ENCODE results near the gene CDC34.
"Not testable (repeated sequence)": the region's sequence is repeated elsewhere in the genome, so short reads cannot be mapped to it uniquely, and the experiment has no call there.

CDC34 gene

GRCh38 chr19:574658-575526, 43.3 kb downstream of the CDC34 start:
- DNase-seq: peak in 1 of 4 experiments; percentile 20

GRCh38 chr19:575527-576506, 44.3 kb downstream of the CDC34 start:
- DNase-seq: no peak

- no peak for DNase-seq
Observed at GRCh38 chr19:576768-577438, 45.3 kb downstream of the CDC34 start.

GRCh38 chr19:577439-578392, 46.2 kb downstream of the CDC34 start:
- DNase-seq: no peak

GRCh38 chr19:579111-579841, 47.7 kb downstream of the CDC34 start:
- DNase-seq: no peak

- no peak for DNase-seq
Observed at GRCh38 chr19:579842-580155, 48.2 kb downstream of the CDC34 start.

GRCh38 chr19:580274-580835, 48.8 kb downstream of the CDC34 start:
- no peak for DNase-seq

GRCh38 chr19:581399-582111, 50.0 kb downstream of the CDC34 start:
- no peak for DNase-seq

- DNase-seq: peak; percentile 36 to 58 (median 53)
Observed at GRCh38 chr19:582497-583197, 51.1 kb downstream of the CDC34 start.

- DNase-seq: no peak
Observed at GRCh38 chr19:583198-583967, 51.8 kb downstream of the CDC34 start.

GRCh38 chr19:583968-584239, 52.3 kb downstream of the CDC34 start:
- no peak for DNase-seq

GRCh38 chr19:584240-585001, 52.9 kb downstream of the CDC34 start:
- DNase-seq: peak; percentile 42 to 73 (median 54)

- not testable (repeated sequence) for DNase-seq
Observed at GRCh38 chr19:585146-585545, 53.6 kb downstream of the CDC34 start.

- DNase-seq: no peak
Observed at GRCh38 chr19:585551-586110, 54.1 kb downstream of the CDC34 start.

GRCh38 chr19:588093-588740, 56.7 kb downstream of the CDC34 start:
- peak; percentile 67 to 87 (median 80) for DNase-seq

GRCh38 chr19:588741-589692, 57.5 kb downstream of the CDC34 start:
- DNase-seq: peak in 1 of 4 experiments; percentile 43
